Liver (tissue), 9 donors: ENCODE data around the gene MATN4. TPM values are rescaled to one million over a fixed set of nuclear protein-coding genes. Genes with fewer than 3 reads are reported as not detected.

Source experiments
- DNase-seq: peaks from one replicate; pipeline ENCODE4 v3.0.0-alpha.2; 2017; ENCODE audit warnings: low spot score
- H3K27ac ChIP-seq, 2 donors: one replicate each; pipeline ENCODE4 v1.7.0; 2013; ENCODE audit warnings: inconsistent platforms in 2 of 2, low read length in 2 of 2, control low read depth in 1 of 2, low read depth in 1 of 2, mild to moderate bottlenecking in 1 of 2
- H3K27me3 ChIP-seq, 4 donors: one replicate each; pipeline versions ENCODE4 v1.6.1 to v1.7.0; 2013; ENCODE audit warnings: low read length in 3 of 4, inconsistent platforms in 1 of 4, mild to moderate bottlenecking in 1 of 4, moderate library complexity in 1 of 4; ENCODE audit not compliant: control insufficient read depth in 4 of 4, insufficient read depth in 4 of 4
- H3K36me3 ChIP-seq, 4 donors: one replicate each; pipeline versions ENCODE4 v1.6.1 to v1.7.0; 2013; ENCODE audit warnings: low read length in 3 of 4, mild to moderate bottlenecking in 3 of 4, low read depth in 1 of 4, moderate library complexity in 1 of 4; ENCODE audit not compliant: control insufficient read depth in 4 of 4, insufficient read depth in 3 of 4
- H3K4me1 ChIP-seq, 4 donors: one replicate each; pipeline versions ENCODE4 v1.6.1 to v1.7.0; 2013; ENCODE audit warnings: low read length in 3 of 4, mild to moderate bottlenecking in 3 of 4, moderate library complexity in 1 of 4; ENCODE audit not compliant: control insufficient read depth in 4 of 4, insufficient read depth in 4 of 4
- H3K4me3 ChIP-seq, 3 donors: one replicate each; pipeline versions ENCODE4 v1.6.1 to v1.7.0; 2013; ENCODE audit warnings: low read length in 3 of 3, control low read depth in 1 of 3, low read depth in 1 of 3, mild to moderate bottlenecking in 1 of 3
- H3K9ac ChIP-seq, 2 donors: one replicate each; pipeline ENCODE4 v1.7.0; 2013; ENCODE audit warnings: low read length in 2 of 2, mild to moderate bottlenecking in 2 of 2, moderate library complexity in 2 of 2, control low read depth in 1 of 2, low read depth in 1 of 2
- H3K9me3 ChIP-seq, 4 donors: one replicate each; pipeline versions ENCODE4 v1.6.1 to v1.7.0; 2013; ENCODE audit warnings: low read length in 3 of 4; ENCODE audit not compliant: control insufficient read depth in 4 of 4
- EGR1 ChIP-seq, 2 donors: IDR thresholded peaks; 2 replicates each; pipeline ENCODE4 v1.6.1; 2016 to 2018; ENCODE audit warnings: antibody characterized with exemption in 2 of 2, low read depth in 2 of 2
- FOXA1 ChIP-seq: IDR thresholded peaks from 2 replicates; pipeline ENCODE4 v1.6.1; 2016; ENCODE audit warnings: antibody characterized with exemption
- FOXA2 ChIP-seq: IDR thresholded peaks from 2 replicates; pipeline ENCODE4 v1.6.1; 2016; ENCODE audit warnings: antibody characterized with exemption
- GABPA ChIP-seq, 2 donors: IDR thresholded peaks in 1 of 2; conservative IDR thresholded peaks in 1 of 2; 2 replicates each; pipeline ENCODE4 v1.6.1; 2016; ENCODE audit warnings: antibody characterized with exemption in 2 of 2, mild to moderate bottlenecking in 1 of 2, moderate library complexity in 1 of 2
- HNF4A ChIP-seq, 2 donors: conservative IDR thresholded peaks; 2 replicates each; pipeline ENCODE4 v1.6.1; 2016; ENCODE audit warnings: antibody characterized with exemption in 2 of 2, mild to moderate bottlenecking in 2 of 2
- JUND ChIP-seq, 2 donors: IDR thresholded peaks; 2 replicates each; pipeline ENCODE4 v1.6.1; 2016; ENCODE audit warnings: antibody characterized with exemption in 2 of 2
- NR2F2 ChIP-seq: IDR thresholded peaks from 2 replicates; pipeline ENCODE4 v1.6.1; 2016; ENCODE audit warnings: antibody characterized with exemption
- RAD21 ChIP-seq, 2 donors: IDR thresholded peaks; 2 replicates each; pipeline ENCODE4 v1.6.1; 2016; ENCODE audit warnings: antibody characterized with exemption in 2 of 2, mild to moderate bottlenecking in 2 of 2
- RXRA ChIP-seq, 2 donors: IDR thresholded peaks; 2 replicates each; pipeline ENCODE4 v1.6.1; 2017 to 2018; ENCODE audit warnings: antibody characterized with exemption in 2 of 2, mild to moderate bottlenecking in 1 of 2
- SP1 ChIP-seq: IDR thresholded peaks from 2 replicates; pipeline ENCODE4 v1.6.1; 2018; ENCODE audit warnings: antibody characterized with exemption, mild to moderate bottlenecking
- TAF1 ChIP-seq: conservative IDR thresholded peaks from 2 replicates; pipeline ENCODE4 v1.6.1; 2016; ENCODE audit warnings: antibody characterized with exemption, mild to moderate bottlenecking
- YY1 ChIP-seq: IDR thresholded peaks from 2 replicates; pipeline ENCODE4 v1.6.1; 2016; ENCODE audit warnings: antibody characterized with exemption, mild to moderate bottlenecking
- WGBS: extraction: QIAGEN DNeasy Blood & Tissue Kit; methylation state at CpG from one replicate; pipeline ENCODE4 v1.1.7; 2013; 5-methylcytosine and 5-hydroxymethylcytosine counted together
- polyA plus RNA-seq, 2 donors: library from polyadenylated mRNA; stranded (reverse) in 1 of 2; unstranded in 1 of 2; fragments of 200-250 nt in 1 of 2; fragments of >200 nt in 1 of 2; fragmentation: Nextera tagmentation in 1 of 2; extraction: Ambion mirVana in 1 of 2; gene quantifications; one replicate each; pipeline versions ENCODE4 v1.2.1 to v1.2.3, GENCODE V29; 2013 to 2015
- total RNA-seq, 2 donors: library from RNA; depleted of rRNA; stranded (reverse); fragments of >200 nt; gene quantifications; one replicate each; pipeline ENCODE4 v1.2.3, GENCODE V29; 2014
- TF ChIP-seq, protein P1 (sequence below): IDR thresholded peaks from 2 replicates; pipeline ENCODE4 v1.6.1; 2016; ENCODE audit warnings: antibody characterized with exemption, mild to moderate bottlenecking
- TF ChIP-seq, protein P2 (sequence below): IDR thresholded peaks from 2 replicates; pipeline ENCODE4 v1.6.1; 2016; ENCODE audit warnings: antibody characterized with exemption
- TF ChIP-seq, protein P3 (sequence below): fragments of 150-350 bp; IDR thresholded peaks from 2 replicates; pipeline ENCODE4 v1.5.1; 2017; ENCODE audit warnings: improper control_type of control experiment, low read depth, low read length; ENCODE audit not compliant: missing input control
- TF ChIP-seq, protein P4 (sequence below): IDR thresholded peaks from 2 replicates; pipeline ENCODE4 v1.6.1; 2016; ENCODE audit warnings: antibody characterized with exemption
- TF ChIP-seq, protein P5 (sequence below): IDR thresholded peaks from 2 replicates; pipeline ENCODE4 v1.6.1; 2016; ENCODE audit warnings: antibody characterized with exemption
- donor health status: healthy.
- donor health status: healthy.
- donor health status: healthy.
- donor health status: healthy.
- donor health status: healthy.

MATN4 gene
- total and polyA plus RNA-seq, 4 donors: 0.05 TPM; not detected in 3

DNA sequence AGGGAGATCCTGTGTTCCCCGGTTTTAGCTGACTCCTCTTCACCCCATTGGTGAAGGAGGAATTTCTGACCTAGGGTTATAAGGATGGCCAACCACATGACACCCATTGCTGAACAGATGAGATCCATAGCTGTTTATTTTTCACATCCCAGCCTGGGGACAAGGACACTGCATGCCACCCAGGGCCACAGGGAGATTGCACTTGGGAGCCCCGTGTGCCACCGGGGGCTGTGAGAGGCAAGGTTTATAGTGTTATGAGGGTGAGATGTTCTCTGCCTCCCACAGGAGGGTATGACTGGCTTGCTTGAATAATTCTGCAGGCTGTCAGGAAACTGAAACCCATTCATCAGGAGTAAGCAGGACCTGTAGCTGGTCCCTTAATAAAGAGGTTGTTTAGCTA, 39.0 kb downstream of the MATN4 start:
- no peaks in the 10 kb centered on the region for H3K36me3 ChIP-seq
- no peak overlapping the region for H3K4me3 ChIP-seq
- no peaks in the 10 kb centered on the region for H3K4me1 ChIP-seq
- no peaks in the 10 kb centered on the region for H3K27me3 ChIP-seq
- no peak overlapping the region for H3K27ac ChIP-seq
- TF ChIP-seq, protein P1, sequence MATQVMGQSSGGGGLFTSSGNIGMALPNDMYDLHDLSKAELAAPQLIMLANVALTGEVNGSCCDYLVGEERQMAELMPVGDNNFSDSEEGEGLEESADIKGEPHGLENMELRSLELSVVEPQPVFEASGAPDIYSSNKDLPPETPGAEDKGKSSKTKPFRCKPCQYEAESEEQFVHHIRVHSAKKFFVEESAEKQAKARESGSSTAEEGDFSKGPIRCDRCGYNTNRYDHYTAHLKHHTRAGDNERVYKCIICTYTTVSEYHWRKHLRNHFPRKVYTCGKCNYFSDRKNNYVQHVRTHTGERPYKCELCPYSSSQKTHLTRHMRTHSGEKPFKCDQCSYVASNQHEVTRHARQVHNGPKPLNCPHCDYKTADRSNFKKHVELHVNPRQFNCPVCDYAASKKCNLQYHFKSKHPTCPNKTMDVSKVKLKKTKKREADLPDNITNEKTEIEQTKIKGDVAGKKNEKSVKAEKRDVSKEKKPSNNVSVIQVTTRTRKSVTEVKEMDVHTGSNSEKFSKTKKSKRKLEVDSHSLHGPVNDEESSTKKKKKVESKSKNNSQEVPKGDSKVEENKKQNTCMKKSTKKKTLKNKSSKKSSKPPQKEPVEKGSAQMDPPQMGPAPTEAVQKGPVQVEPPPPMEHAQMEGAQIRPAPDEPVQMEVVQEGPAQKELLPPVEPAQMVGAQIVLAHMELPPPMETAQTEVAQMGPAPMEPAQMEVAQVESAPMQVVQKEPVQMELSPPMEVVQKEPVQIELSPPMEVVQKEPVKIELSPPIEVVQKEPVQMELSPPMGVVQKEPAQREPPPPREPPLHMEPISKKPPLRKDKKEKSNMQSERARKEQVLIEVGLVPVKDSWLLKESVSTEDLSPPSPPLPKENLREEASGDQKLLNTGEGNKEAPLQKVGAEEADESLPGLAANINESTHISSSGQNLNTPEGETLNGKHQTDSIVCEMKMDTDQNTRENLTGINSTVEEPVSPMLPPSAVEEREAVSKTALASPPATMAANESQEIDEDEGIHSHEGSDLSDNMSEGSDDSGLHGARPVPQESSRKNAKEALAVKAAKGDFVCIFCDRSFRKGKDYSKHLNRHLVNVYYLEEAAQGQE: no peak
- TF ChIP-seq TAF1 (no peak), GABPA (IDR thresholded peaks at IDR 0.05 in 1 of 2, conservative IDR thresholded peaks at IDR 0.05 in 1 of 2) (no peak), JUND (IDR thresholded peaks at IDR 0.05) (no peak), NR2F2 (no peak), YY1 (no peak), FOXA1 (no peak), SP1 (no peak), EGR1 (IDR thresholded peaks at IDR 0.05; ENCODE audit: low read depth in 2 of 2) (no peak), FOXA2 (no peak), RXRA (IDR thresholded peaks at IDR 0.05) (no peak), RAD21 (IDR thresholded peaks at IDR 0.05) (no peak)
- TF ChIP-seq, protein P2, sequence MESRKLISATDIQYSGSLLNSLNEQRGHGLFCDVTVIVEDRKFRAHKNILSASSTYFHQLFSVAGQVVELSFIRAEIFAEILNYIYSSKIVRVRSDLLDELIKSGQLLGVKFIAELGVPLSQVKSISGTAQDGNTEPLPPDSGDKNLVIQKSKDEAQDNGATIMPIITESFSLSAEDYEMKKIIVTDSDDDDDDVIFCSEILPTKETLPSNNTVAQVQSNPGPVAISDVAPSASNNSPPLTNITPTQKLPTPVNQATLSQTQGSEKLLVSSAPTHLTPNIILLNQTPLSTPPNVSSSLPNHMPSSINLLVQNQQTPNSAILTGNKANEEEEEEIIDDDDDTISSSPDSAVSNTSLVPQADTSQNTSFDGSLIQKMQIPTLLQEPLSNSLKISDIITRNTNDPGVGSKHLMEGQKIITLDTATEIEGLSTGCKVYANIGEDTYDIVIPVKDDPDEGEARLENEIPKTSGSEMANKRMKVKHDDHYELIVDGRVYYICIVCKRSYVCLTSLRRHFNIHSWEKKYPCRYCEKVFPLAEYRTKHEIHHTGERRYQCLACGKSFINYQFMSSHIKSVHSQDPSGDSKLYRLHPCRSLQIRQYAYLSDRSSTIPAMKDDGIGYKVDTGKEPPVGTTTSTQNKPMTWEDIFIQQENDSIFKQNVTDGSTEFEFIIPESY: no peak
- TF ChIP-seq, protein P3, sequence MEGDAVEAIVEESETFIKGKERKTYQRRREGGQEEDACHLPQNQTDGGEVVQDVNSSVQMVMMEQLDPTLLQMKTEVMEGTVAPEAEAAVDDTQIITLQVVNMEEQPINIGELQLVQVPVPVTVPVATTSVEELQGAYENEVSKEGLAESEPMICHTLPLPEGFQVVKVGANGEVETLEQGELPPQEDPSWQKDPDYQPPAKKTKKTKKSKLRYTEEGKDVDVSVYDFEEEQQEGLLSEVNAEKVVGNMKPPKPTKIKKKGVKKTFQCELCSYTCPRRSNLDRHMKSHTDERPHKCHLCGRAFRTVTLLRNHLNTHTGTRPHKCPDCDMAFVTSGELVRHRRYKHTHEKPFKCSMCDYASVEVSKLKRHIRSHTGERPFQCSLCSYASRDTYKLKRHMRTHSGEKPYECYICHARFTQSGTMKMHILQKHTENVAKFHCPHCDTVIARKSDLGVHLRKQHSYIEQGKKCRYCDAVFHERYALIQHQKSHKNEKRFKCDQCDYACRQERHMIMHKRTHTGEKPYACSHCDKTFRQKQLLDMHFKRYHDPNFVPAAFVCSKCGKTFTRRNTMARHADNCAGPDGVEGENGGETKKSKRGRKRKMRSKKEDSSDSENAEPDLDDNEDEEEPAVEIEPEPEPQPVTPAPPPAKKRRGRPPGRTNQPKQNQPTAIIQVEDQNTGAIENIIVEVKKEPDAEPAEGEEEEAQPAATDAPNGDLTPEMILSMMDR: no peak
- TF ChIP-seq, protein P4, sequence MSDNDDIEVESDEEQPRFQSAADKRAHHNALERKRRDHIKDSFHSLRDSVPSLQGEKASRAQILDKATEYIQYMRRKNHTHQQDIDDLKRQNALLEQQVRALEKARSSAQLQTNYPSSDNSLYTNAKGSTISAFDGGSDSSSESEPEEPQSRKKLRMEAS: no peak
- TF ChIP-seq, protein P5, sequence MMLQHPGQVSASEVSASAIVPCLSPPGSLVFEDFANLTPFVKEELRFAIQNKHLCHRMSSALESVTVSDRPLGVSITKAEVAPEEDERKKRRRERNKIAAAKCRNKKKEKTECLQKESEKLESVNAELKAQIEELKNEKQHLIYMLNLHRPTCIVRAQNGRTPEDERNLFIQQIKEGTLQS: no peak
- H3K9ac ChIP-seq: no peak overlapping the region
- no peaks in the 10 kb centered on the region for H3K9me3 ChIP-seq
- 76% methylated on average over 3 of the region's 3 CpGs for WGBS
- DNase-seq: no peak

DNA sequence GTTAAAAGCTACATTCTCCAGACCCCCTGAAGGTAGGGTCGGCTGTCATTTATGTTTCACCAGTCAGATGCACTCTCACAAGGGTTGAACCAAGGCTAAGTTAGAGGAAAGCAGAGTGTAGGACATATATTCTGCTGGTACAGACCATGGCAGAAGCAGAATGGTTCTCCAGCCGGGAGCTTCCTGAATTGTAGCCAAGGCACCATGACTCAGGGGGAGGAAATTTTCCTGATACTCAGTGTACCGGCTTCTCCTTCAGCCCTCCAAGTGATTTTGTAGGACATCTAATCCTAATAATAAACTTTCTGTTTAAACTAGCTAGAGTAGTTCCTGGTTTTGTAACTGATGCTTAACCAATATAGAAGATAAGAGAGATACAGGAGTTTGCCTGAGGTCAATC, 39.6 kb downstream of the MATN4 start:
- no peak for TF ChIP-seq GABPA (IDR thresholded peaks at IDR 0.05 in 1 of 2, conservative IDR thresholded peaks at IDR 0.05 in 1 of 2)
- TF ChIP-seq, protein P2: no peak
- TF ChIP-seq RAD21 (IDR thresholded peaks at IDR 0.05): no peak
- TF ChIP-seq, protein P5: no peak
- TF ChIP-seq FOXA2: no peak
- TF ChIP-seq, protein P4: no peak
- no peak for TF ChIP-seq HNF4A (conservative IDR thresholded peaks at IDR 0.05)
- TF ChIP-seq JUND (IDR thresholded peaks at IDR 0.05): no peak
- TF ChIP-seq RXRA (IDR thresholded peaks at IDR 0.05): no peak

More for the DNA sequence above, 39.6 kb downstream of the MATN4 start:
- no peaks in the 10 kb centered on the region for H3K27me3 ChIP-seq
- DNase-seq: no peak
- H3K9me3 ChIP-seq: no peaks in the 10 kb centered on the region
- H3K36me3 ChIP-seq: no peaks in the 10 kb centered on the region
- WGBS: 81% methylated on average over 3 of the region's 3 CpGs
- H3K9ac ChIP-seq: no peak overlapping the region
- H3K27ac ChIP-seq: no peak overlapping the region
- H3K4me1 ChIP-seq: no peaks in the 10 kb centered on the region
- H3K4me3 ChIP-seq: no peak overlapping the region
